Stimulated activated CD4-positive, alpha-beta T cell treated with anti-CD3 and anti-CD28 coated beads, Interleukin-12 subunit alpha, Interleukin-12 subunit beta, amount 100 ng/mL, for 48 hours (primary cell): ENCODE data around the gene ABHD8.
"Not testable (repeated sequence)": the region's sequence is repeated elsewhere in the genome, so short reads cannot be mapped to it uniquely, and the experiment has no call there.

Experiments
- DNase-seq, 3 donors: peaks; one replicate each; pipeline ENCODE4 v3.0.0-alpha.2; 2020; ENCODE audit warnings: low read depth in 2 of 3, low spot score in 1 of 3

ABHD8 gene

GRCh38 chr19:17302391-17303166 lies 646 bp downstream of the ABHD8 start:
- DNase-seq: no peak

- DNase-seq: no peak
Observed at GRCh38 chr19:17300992-17301619, 2.1 kb downstream of the ABHD8 start.

GRCh38 chr19:17296976-17297375 lies 6.2 kb downstream of the ABHD8 start:
- DNase-seq: no peak

GRCh38 chr19:17296273-17296672 lies 7.0 kb downstream of the ABHD8 start:
- no peak for DNase-seq

GRCh38 chr19:17295551-17295950 lies 7.7 kb downstream of the ABHD8 start:
- DNase-seq: not testable (repeated sequence)

- DNase-seq: peak; percentile 54 to 69 (median 59)
Observed at GRCh38 chr19:17294051-17294891, 9.0 kb downstream of the ABHD8 start.

GRCh38 chr19:17293605-17294004 lies 9.6 kb downstream of the ABHD8 start:
- DNase-seq: no peak

GRCh38 chr19:17292301-17293074 lies 10.7 kb downstream of the ABHD8 start:
- peak; percentile 61 to 84 (median 73) for DNase-seq

- DNase-seq: peak in 2 of 3 donors; percentile 53 to 57
Observed at GRCh38 chr19:17289489-17289888, 13.7 kb downstream of the ABHD8 start.

GRCh38 chr19:17286752-17287151 lies 16.5 kb downstream of the ABHD8 start:
- DNase-seq: no peak

- DNase-seq: no peak
Observed at GRCh38 chr19:17286263-17286662, 17.0 kb downstream of the ABHD8 start.

GRCh38 chr19:17285415-17286135 lies 17.6 kb downstream of the ABHD8 start:
- DNase-seq: no peak

- DNase-seq: no peak
Observed at GRCh38 chr19:17283504-17283996, 19.7 kb downstream of the ABHD8 start.

- DNase-seq: peak; percentile 73 to 81 (median 80)
Observed at GRCh38 chr19:17282488-17283125, 20.6 kb downstream of the ABHD8 start.

GRCh38 chr19:17281391-17282304 lies 21.6 kb downstream of the ABHD8 start, which contains the start of gene ANKLE1:
Gene ANKLE1 (plus strand): TSS chr19:17281901. CDS start chr19:17281921, 20 bp downstream.
- peak in 1 of 3 donors; percentile 42 for DNase-seq

- DNase-seq: no peak
Observed at GRCh38 chr19:17279436-17279835, 23.8 kb downstream of the ABHD8 start.

GRCh38 chr19:17275441-17276175 lies 27.6 kb downstream of the ABHD8 start:
- no peak for DNase-seq

GRCh38 chr19:17274892-17275291 lies 28.3 kb downstream of the ABHD8 start:
- not testable (repeated sequence) for DNase-seq
